HG02884 (cell line): Measurements from ENCODE around the gene SUPT20HL1.

Source experiments
- ATAC-seq: cut with Tn5 transposase; IDR thresholded peaks from one replicate; pipeline ENCODE4 v1.9.1; 2021; ENCODE audit warnings: mild to moderate bottlenecking, moderate library complexity; ENCODE audit not compliant: unreplicated experiment

SUPT20HL1 gene

GRCh38 chrX:24396236-24396930 is 35.9 kb downstream of the SUPT20HL1 start:
- no peak for ATAC-seq

GRCh38 chrX:24396931-24397279 is 36.5 kb downstream of the SUPT20HL1 start:
- ATAC-seq = no peak

GRCh38 chrX:24398766-24399165 is 38.3 kb downstream of the SUPT20HL1 start:
- no peak for ATAC-seq

GRCh38 chrX:24399550-24399949 is 39.1 kb downstream of the SUPT20HL1 start:
- no peak for ATAC-seq

- no peak for ATAC-seq
Observed at GRCh38 chrX:24405959-24406358, 45.5 kb downstream of the SUPT20HL1 start.
